ENCODE data around the gene EPHA10. TPM values are rescaled to one million over a fixed set of nuclear protein-coding genes. Genes with fewer than 3 reads are reported as not detected.

Gene EPHA10
- total RNA-seq, 1 donor from 2014 or later = not detected

DNA sequence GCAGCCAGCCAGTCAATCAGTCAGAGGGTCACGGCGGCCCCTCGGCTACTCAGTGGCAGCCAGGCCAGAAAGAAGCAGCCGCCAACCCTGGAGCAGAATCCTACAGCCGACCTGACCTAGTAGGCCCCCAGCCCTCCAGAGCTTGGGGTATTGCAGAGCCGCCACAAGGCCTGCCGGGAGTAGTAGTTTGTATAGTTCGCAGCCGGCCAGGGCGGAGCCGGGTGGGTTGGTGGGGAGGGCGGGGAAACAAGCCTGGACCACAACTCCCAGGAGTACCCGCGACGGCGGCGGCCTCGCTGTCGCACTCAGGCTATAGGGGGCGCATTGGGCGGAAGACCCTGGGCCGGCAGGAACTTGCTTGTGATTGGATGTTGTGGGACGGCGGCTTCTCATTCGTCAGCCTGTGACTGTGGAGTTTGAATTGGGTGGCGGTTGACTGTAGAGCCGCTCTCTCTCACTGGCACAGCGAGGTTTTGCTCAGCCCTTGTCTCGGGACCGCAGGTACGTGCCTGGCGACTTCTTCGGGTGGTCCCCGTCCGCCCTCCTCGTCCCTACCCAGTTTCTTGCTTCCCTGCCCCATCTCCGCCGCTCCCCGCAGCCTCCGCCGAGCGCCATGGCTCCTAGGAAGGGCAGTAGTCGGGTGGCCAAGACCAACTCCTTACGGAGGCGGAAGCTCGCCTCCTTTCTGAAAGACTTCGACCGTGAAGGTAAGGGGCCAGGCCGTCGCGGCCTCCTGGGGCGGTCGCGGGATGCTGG, 72.7 kb downstream of the EPHA10 start, which contains the start of gene CDCA8:
TSS of gene CDCA8 (plus strand) at position 439 of the 756 bp plus-strand sequence. CDS start at position 614, 175 bp downstream.
- peak; percentile 9 for FAIRE-seq
- peaks cover 12% of the 10 kb centered on the region for H3K4me1 Mint-ChIP-seq (ENCODE audit: low read depth, unreplicated experiment)

GRCh38 chr1:37691497-37692077, 73.3 kb downstream of the EPHA10 start:
- H3K4me2 ChIP-seq (ENCODE audit: low read length) = peak overlapping the region; percentile 87
- peak overlapping the region; percentile 86 for H3K4me3 ChIP-seq (ENCODE audit: insufficient read depth, low read depth, low read length)
- DNase-seq (ENCODE audit: low read depth) (peak; percentile 12), FAIRE-seq (no peak)
- peaks cover 10% of the 10 kb centered on the region for H3K36me3 ChIP-seq (ENCODE audit: insufficient read depth, low read length)
- peak overlapping the region; percentile 93 for H2AFZ ChIP-seq (ENCODE audit: low read depth, low read length)
- Mint-ChIP-seq H3K4me1 (ENCODE audit: low read depth, unreplicated experiment) (peaks cover 12% of the 10 kb centered on the region), H3K4me3 (ENCODE audit: unreplicated experiment) (peak overlapping the region; percentile 96), H3K9me3 (ENCODE audit: unreplicated experiment) (peaks cover 2% of the 10 kb centered on the region), H3K27me3 (ENCODE audit: low read depth, unreplicated experiment) (no peaks in the 10 kb centered on the region), H3K27ac (ENCODE audit: unreplicated experiment) (peak overlapping the region; percentile 85), H3K36me3 (ENCODE audit: low read depth, unreplicated experiment) (peaks cover 2% of the 10 kb centered on the region)
- H3K4me1 ChIP-seq (ENCODE audit: insufficient read depth, low read length) = peaks cover 20% of the 10 kb centered on the region
- H3K27ac ChIP-seq (ENCODE audit: low read depth, low read length) = peak overlapping the region; percentile 51
- no peak for TF ChIP-seq EZH2 (IDR thresholded peaks at IDR 0.05; ENCODE audit: insufficient read depth, low read length)
- TF ChIP-seq, protein P1, sequence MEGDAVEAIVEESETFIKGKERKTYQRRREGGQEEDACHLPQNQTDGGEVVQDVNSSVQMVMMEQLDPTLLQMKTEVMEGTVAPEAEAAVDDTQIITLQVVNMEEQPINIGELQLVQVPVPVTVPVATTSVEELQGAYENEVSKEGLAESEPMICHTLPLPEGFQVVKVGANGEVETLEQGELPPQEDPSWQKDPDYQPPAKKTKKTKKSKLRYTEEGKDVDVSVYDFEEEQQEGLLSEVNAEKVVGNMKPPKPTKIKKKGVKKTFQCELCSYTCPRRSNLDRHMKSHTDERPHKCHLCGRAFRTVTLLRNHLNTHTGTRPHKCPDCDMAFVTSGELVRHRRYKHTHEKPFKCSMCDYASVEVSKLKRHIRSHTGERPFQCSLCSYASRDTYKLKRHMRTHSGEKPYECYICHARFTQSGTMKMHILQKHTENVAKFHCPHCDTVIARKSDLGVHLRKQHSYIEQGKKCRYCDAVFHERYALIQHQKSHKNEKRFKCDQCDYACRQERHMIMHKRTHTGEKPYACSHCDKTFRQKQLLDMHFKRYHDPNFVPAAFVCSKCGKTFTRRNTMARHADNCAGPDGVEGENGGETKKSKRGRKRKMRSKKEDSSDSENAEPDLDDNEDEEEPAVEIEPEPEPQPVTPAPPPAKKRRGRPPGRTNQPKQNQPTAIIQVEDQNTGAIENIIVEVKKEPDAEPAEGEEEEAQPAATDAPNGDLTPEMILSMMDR (IDR thresholded peaks at IDR 0.05; ENCODE audit: insufficient read depth, low read depth, low read length) = no peak
- no peaks in the 10 kb centered on the region for H3K27me3 ChIP-seq (ENCODE audit: insufficient read depth, low read length)
- H3K9ac ChIP-seq (ENCODE audit: low read length) = peak overlapping the region; percentile 85
- peaks cover 71% of the 10 kb centered on the region for H3K79me2 ChIP-seq (ENCODE audit: insufficient read depth, low read length)
- peaks cover 8% of the 10 kb centered on the region for H4K20me1 ChIP-seq (ENCODE audit: insufficient read depth, low read length)
- H3K9me3 ChIP-seq (ENCODE audit: insufficient read depth, low read depth, low read length) = no peaks in the 10 kb centered on the region

More for the DNA sequence above, 72.7 kb downstream of the EPHA10 start, which contains the start of gene CDCA8:
- H3K27ac Mint-ChIP-seq (ENCODE audit: unreplicated experiment) = peak within 1 kb of the TSS; percentile 85
- H3K27me3 ChIP-seq (ENCODE audit: insufficient read depth, low read length) = no peaks in the 10 kb centered on the region
- H3K9me3 Mint-ChIP-seq (ENCODE audit: unreplicated experiment) = peaks cover 2% of the 10 kb centered on the region
- H3K9ac ChIP-seq (ENCODE audit: low read length) = peak within 1 kb of the TSS; percentile 85
- peak within 1 kb of the TSS; percentile 86 for H3K4me3 ChIP-seq (ENCODE audit: insufficient read depth, low read depth, low read length)
- peak within 1 kb of the TSS; percentile 97 for H2AFZ ChIP-seq (ENCODE audit: low read depth, low read length)
- H3K27ac ChIP-seq (ENCODE audit: low read depth, low read length) = peak within 1 kb of the TSS; percentile 66
- peak; percentile 93 for DNase-seq (ENCODE audit: low read depth)
- H3K4me3 Mint-ChIP-seq (ENCODE audit: unreplicated experiment) = peak within 1 kb of the TSS; percentile 96
- no peaks in the 10 kb centered on the region for H3K27me3 Mint-ChIP-seq (ENCODE audit: low read depth, unreplicated experiment)
- H3K9me3 ChIP-seq (ENCODE audit: insufficient read depth, low read depth, low read length) = no peaks in the 10 kb centered on the region
- peaks cover 6% of the 10 kb centered on the region for H4K20me1 ChIP-seq (ENCODE audit: insufficient read depth, low read length)
- peaks cover 17% of the 10 kb centered on the region for H3K36me3 ChIP-seq (ENCODE audit: insufficient read depth, low read length)
- TF ChIP-seq, protein P1 (IDR thresholded peaks at IDR 0.05; ENCODE audit: insufficient read depth, low read depth, low read length) = peak; percentile 62
- no peak for TF ChIP-seq EZH2 (IDR thresholded peaks at IDR 0.05; ENCODE audit: insufficient read depth, low read length)
- peaks cover 2% of the 10 kb centered on the region for H3K36me3 Mint-ChIP-seq (ENCODE audit: low read depth, unreplicated experiment)
- H3K79me2 ChIP-seq (ENCODE audit: insufficient read depth, low read length) = peaks cover 73% of the 10 kb centered on the region
- H3K4me1 ChIP-seq (ENCODE audit: insufficient read depth, low read length) = peaks cover 20% of the 10 kb centered on the region
- peak within 1 kb of the TSS; percentile 87 for H3K4me2 ChIP-seq (ENCODE audit: low read length)
